ENCODE results near the gene APOL3.

The APOL3 gene

GRCh38 chr22:36113121-36113520 lies 47.4 kb downstream of the APOL3 start:
- in situ Hi-C loops (cut with MboI; ENCODE audit: low sequenced_read_pairs, unreplicated experiment), result no loop called here
- no peak for DNase-seq (ENCODE audit: low spot score)
- TF ChIP-seq CTCF (IDR thresholded peaks at IDR 0.05; ENCODE audit: borderline replicate concordance, control extremely low read depth, extremely low read depth, insufficient read depth, missing control alignments), result no peak

GRCh38 chr22:36111316-36111715 lies 49.2 kb downstream of the APOL3 start:
- no peak for TF ChIP-seq CTCF (IDR thresholded peaks at IDR 0.05; ENCODE audit: borderline replicate concordance, control extremely low read depth, extremely low read depth, insufficient read depth, missing control alignments)
- no peak for DNase-seq (ENCODE audit: low spot score)
- in situ Hi-C loops (cut with MboI; ENCODE audit: low sequenced_read_pairs, unreplicated experiment), result no loop called here

- TF ChIP-seq CTCF (IDR thresholded peaks at IDR 0.05; ENCODE audit: borderline replicate concordance, control extremely low read depth, extremely low read depth, insufficient read depth, missing control alignments), result no peak
- in situ Hi-C loops (cut with MboI; ENCODE audit: low sequenced_read_pairs, unreplicated experiment), result no loop called here
- no peak for DNase-seq (ENCODE audit: low spot score)
Observed at GRCh38 chr22:36110306-36110881, 50.2 kb downstream of the APOL3 start.

- DNase-seq (ENCODE audit: low spot score), result no peak
- TF ChIP-seq CTCF (IDR thresholded peaks at IDR 0.05; ENCODE audit: borderline replicate concordance, control extremely low read depth, extremely low read depth, insufficient read depth, missing control alignments), result no peak
- in situ Hi-C loops (cut with MboI; ENCODE audit: low sequenced_read_pairs, unreplicated experiment), result no loop called here
Observed at GRCh38 chr22:36107436-36107835, 53.1 kb downstream of the APOL3 start.

GRCh38 chr22:36106910-36107309 lies 53.6 kb downstream of the APOL3 start:
- TF ChIP-seq CTCF (IDR thresholded peaks at IDR 0.05; ENCODE audit: borderline replicate concordance, control extremely low read depth, extremely low read depth, insufficient read depth, missing control alignments), result no peak
- in situ Hi-C loops (cut with MboI; ENCODE audit: low sequenced_read_pairs, unreplicated experiment), result no loop called here
- DNase-seq (ENCODE audit: low spot score), result no peak

- in situ Hi-C loops (cut with MboI; ENCODE audit: low sequenced_read_pairs, unreplicated experiment), result no loop called here
- TF ChIP-seq CTCF (IDR thresholded peaks at IDR 0.05; ENCODE audit: borderline replicate concordance, control extremely low read depth, extremely low read depth, insufficient read depth, missing control alignments), result no peak
- DNase-seq (ENCODE audit: low spot score), result no peak
Observed at GRCh38 chr22:36104988-36105387, 55.6 kb downstream of the APOL3 start.

Data from GM13976 (cell line).